LNCaP clone FGC (cell line): ENCODE data around the gene PALM3.

Experiments used
- DNase-seq: peaks from one replicate; pipeline ENCODE4 v3.0.0-alpha.2; 2011; ENCODE audit warnings: low read depth
- H3K4me3 ChIP-seq: 2 replicates; pipeline ENCODE4 v1.5.1; 2011; ENCODE audit warnings: mild to moderate bottlenecking, low read depth, low read length, control low read depth
- TF ChIP-seq, protein P1 (sequence below): IDR thresholded peaks from 2 replicates; pipeline ENCODE4 v1.5.1; 2012; ENCODE audit warnings: mild to moderate bottlenecking; ENCODE audit not compliant: control insufficient read depth, insufficient read depth; ENCODE audit errors: extremely low read depth

The PALM3 gene

DNA sequence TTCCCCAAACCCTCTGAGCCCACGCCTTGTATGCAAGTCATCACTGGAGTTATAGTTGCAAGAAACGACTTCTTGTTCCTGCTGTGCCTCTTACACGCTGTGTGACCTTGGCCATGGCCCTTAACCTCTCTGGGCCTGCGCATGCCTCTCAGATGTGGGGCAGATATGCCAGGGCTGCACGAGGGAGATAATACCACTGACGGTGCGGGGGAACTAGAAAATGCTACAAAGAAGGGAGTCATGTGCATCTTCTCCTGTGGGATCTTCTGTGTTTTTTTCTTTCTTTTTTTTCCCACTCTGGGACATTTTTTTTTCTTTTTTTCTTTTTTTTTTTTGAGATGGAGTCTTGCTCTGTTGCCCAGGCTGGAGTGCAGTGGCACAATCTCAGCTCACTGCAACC, 33.0 kb upstream of the PALM3 start:
- TF ChIP-seq, protein P1, sequence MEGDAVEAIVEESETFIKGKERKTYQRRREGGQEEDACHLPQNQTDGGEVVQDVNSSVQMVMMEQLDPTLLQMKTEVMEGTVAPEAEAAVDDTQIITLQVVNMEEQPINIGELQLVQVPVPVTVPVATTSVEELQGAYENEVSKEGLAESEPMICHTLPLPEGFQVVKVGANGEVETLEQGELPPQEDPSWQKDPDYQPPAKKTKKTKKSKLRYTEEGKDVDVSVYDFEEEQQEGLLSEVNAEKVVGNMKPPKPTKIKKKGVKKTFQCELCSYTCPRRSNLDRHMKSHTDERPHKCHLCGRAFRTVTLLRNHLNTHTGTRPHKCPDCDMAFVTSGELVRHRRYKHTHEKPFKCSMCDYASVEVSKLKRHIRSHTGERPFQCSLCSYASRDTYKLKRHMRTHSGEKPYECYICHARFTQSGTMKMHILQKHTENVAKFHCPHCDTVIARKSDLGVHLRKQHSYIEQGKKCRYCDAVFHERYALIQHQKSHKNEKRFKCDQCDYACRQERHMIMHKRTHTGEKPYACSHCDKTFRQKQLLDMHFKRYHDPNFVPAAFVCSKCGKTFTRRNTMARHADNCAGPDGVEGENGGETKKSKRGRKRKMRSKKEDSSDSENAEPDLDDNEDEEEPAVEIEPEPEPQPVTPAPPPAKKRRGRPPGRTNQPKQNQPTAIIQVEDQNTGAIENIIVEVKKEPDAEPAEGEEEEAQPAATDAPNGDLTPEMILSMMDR = no peak
- no peak for DNase-seq
- no peak overlapping the region for H3K4me3 ChIP-seq

DNA sequence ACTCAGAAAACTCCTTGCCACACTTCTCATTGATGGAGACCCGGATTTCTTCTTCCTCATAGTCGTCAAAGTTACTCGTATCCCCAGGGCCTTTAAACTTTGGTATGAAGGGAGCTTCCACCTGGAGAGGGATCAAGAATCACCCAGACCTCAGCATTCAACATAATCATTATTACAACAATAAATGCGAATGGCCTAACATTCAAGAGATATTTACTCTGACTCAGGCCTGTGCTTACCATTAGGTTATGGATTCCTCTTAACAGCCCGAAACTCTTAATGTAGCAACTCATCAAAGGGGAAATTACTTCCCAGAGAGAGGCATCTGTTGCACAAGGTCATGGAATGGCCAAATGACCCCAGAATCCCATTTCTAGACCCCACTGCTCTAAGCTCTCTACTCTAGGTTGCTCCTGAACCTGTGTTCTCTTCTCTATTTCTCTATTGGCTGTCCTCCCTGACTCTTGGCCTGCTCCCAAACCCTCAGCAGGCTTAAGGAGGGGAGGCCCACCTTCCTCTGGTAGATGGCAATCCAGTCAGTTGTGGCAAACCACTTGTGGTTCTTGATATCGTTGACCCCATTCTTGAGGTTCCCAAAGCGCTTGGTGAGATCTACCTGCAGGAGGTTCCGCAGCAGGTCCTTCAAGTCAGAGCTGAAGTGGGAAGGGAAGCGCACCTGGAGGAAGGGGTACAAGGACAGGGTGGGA, 31.4 kb upstream of the PALM3 start:
- no peak for DNase-seq
- TF ChIP-seq, protein P1 = no peak
- no peak overlapping the region for H3K4me3 ChIP-seq

DNA sequence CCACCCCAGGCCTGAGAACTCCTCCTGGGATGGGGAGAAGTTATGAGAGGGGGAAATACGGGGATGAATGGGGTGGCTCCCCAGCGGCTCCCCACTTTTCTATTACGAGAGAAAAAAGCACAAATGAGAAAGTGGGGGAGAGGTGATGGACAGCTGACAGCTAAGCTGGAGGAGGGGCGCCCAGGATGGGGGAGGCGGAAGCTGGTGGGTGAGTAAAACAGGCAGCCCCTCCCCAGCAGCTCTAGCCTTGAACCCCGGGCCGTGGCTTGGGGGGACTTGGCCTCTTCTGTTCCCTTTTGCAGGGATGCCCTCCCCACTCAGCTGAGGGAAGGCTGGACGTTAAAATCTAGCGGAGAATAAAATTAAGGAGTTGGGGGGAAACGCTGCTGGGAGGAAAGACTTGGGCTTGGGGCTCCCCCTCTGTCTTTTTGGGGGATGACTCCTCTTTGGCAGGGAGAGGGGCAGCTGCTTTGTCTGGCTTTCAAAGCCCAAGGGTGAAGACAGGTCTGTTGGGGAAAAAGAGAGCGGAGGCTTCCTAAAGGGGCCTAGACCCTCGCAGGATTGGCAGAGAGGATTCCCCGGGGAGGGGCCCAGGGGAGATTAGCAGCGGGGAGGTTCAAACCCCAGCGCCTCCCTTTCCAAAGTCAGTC, 30.1 kb upstream of the PALM3 start:
- TF ChIP-seq, protein P1 = no peak
- no peak for DNase-seq
- H3K4me3 ChIP-seq = peak overlapping the region; percentile 71

DNA sequence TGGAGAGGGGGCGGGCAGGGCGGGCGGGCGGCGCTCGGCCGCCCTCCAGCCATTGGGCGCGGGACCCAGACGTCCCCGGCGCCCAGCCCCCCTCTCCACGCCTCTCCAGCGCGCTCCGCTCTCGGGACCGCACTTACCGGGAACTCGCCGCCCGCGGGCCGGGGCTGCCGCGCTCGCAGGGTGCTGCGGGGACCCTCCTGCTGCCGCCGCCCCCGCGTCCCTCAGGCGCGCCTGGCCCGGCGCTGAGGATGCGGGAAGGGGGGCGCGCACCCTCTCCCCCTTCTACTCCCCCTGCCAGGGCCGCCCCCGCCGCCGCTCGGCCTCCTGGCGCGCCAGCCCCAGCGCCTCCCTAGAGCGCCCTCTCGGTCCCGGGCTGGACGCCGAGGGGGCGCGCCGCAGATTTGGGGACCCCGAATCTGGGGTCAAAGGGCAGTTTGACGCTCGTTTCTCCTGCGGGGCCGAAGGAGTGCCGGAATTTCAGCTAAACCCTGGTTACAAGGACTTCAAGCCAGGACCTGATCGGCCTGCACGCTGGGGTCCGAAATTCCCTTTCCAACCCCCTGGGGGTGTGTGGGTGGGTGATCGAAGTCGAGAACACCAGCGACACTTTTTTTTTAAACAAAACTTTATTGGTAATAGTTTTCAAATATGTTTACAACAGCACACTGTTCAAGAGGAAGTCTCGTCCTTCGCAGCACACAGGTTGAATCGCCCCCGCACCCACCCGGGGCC, 29.4 kb upstream of the PALM3 start:
- no peak for DNase-seq
- TF ChIP-seq, protein P1 = peak; percentile 29; the same call in 1 of the 2 replicates
- peak overlapping the region; percentile 71 for H3K4me3 ChIP-seq

DNA sequence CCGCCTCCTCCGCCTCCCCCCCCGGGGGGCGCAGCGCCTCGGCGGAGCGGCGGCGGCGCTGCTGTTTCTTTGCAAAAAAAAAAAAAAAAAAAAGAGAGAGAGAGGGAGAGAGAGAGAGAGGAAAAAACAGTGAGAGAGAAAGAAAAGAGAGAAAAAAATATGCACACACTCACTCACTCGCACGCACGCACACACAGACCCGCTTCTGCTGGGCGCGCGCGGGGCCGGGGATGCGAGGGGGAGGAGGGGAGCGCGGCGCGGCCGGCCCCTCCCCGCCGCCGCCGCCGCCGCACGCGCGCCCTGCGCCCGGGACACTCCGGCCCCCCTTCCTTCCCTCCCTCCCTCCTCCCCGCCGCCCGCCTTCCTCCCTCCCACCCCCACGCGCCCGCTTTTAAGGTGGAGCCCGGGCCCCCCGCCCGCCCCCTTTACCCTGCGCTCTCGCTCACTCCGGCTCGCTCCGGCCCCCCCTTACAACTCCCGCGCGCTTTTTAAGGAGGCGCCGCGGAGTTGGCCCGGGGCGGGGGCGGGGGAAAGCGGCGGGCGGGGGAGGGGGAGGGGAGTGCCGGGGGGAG, 28.7 kb upstream of the PALM3 start, which contains the start of gene SAMD1:
Gene SAMD1, minus strand, starts transcription at position 243 of the 572 bp plus-strand sequence.
- no peak for DNase-seq
- H3K4me3 ChIP-seq = peak within 1 kb of the TSS; percentile 71
- TF ChIP-seq, protein P1 = no peak

DNA sequence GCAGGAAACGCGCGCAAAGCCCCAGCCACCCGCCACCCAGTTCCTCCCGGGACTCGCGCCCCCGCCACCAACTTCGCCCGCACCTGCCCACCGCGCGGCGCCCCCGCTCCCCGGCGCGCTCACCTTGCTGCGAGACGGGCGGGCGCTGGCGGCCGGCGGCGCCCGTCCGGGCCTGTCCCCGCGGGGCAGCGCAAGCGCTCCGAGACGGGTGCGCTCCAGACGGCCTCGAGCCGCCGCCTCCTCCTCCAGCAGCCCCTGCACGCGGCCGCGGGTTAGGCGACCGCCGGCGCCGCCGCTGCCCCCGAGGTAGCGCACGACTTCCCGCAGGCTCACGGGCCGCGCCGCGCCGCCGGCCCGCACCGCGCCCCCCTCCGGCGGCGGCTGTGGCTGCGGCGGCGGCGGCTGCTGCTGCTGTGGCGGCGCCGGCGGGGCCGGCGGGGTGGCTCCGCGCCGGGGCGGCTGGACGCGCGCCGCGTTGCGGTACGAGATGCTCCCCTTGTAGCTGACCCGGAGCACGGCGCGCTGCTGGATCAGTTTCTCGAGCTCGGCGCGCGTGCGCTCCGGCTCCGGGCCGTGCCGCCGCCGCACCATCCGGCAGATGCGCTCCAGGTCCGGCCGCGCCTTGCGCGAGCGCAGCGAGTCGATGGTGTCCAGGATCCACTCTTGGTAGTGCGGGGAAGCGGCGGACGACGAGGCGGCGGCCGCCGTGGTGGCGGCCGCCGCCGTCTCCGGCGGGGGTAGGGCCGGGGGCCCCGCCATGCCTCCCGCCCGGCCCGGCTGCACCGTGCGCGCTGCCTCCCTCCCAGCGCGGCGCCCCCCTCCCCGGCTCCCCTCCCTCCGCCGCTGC, 28.0 kb upstream of the PALM3 start:
- no peak for DNase-seq
- TF ChIP-seq, protein P1 = peak; percentile 40; the same call in 1 of the 2 replicates
- peak overlapping the region; percentile 51 for H3K4me3 ChIP-seq
